Neural crest cell (in vitro differentiated cells): ENCODE data around the gene DIS3. TPM values are rescaled to one million over a fixed set of nuclear protein-coding genes. Genes with fewer than 3 reads are reported as not detected.
A peak's percentile ranks its signal among the peaks of the same experiment; 100 is the strongest.
"Not testable (repeated sequence)": the region's sequence is repeated elsewhere in the genome, so short reads cannot be mapped to it uniquely, and the experiment has no call there.

Experiments used
- DNase-seq: peaks from one replicate; pipeline ENCODE4 v3.0.0; 2021; ENCODE audit warnings: low read depth, mixed read lengths, low spot score
- H3K27ac Mint-ChIP-seq: one replicate; pipeline ENCODE4 v1.8.0; 2021; ENCODE audit warnings: mild to moderate bottlenecking, mixed read lengths; ENCODE audit not compliant: unreplicated experiment
- H3K27me3 Mint-ChIP-seq: 2 replicates; pipeline ENCODE4 v1.8.0; 2021; ENCODE audit warnings: low read depth, mild to moderate bottlenecking, mixed read lengths
- H3K36me3 Mint-ChIP-seq: 2 replicates; pipeline ENCODE4 v1.8.0; 2021; ENCODE audit warnings: low read depth, mild to moderate bottlenecking, mixed read lengths
- H3K4me1 Mint-ChIP-seq: 2 replicates; pipeline ENCODE4 v1.8.0; 2021; ENCODE audit warnings: mixed read lengths
- H3K4me3 Mint-ChIP-seq: one replicate; pipeline ENCODE4 v1.8.0; 2021; ENCODE audit warnings: mild to moderate bottlenecking, mixed read lengths
- H3K9me3 Mint-ChIP-seq: 2 replicates; pipeline ENCODE4 v1.8.0; 2021; ENCODE audit warnings: mixed read lengths
- total RNA-seq: library from RNA; stranded (reverse); gene quantifications from 2 replicates; pipeline ENCODE4 v1.2.1, GENCODE V29; 2021
- TF ChIP-seq, protein P1 (sequence below): fragments of 200-600 bp; sonication (generic); conservative IDR thresholded peaks from 2 replicates; pipeline ENCODE4 v1.5.0; 2021; ENCODE audit warnings: antibody characterized with exemption, mild to moderate bottlenecking

The DIS3 gene
- total RNA-seq, 1 donor from 2014 or later: 31.1 TPM

DNA sequence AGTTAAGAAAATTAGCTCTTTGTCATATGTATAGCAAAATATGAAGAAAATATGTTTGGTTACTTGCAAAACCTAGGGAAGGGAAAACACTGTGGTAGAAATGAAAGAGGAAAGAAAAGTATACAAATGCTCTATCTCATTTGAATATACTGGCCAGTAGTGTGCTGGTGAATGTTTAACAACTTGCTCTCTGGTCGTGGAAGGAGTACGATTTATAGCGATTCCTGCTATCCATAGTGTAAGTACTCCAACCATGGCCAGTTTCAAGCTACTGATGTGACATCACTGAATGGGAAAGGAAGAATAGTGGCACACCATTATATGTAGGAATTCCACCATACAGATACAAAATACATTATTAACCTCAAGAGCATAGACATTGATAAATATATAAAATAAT, 44.7 kb downstream of the DIS3 start:
- Mint-ChIP-seq H3K36me3 (peaks cover 12% of the 10 kb centered on the region), H3K27me3 (no peaks in the 10 kb centered on the region), H3K4me1 (no peaks in the 10 kb centered on the region), H3K4me3 (no peak overlapping the region), H3K9me3 (no peaks in the 10 kb centered on the region), H3K27ac (no peak overlapping the region)
- TF ChIP-seq, protein P1, sequence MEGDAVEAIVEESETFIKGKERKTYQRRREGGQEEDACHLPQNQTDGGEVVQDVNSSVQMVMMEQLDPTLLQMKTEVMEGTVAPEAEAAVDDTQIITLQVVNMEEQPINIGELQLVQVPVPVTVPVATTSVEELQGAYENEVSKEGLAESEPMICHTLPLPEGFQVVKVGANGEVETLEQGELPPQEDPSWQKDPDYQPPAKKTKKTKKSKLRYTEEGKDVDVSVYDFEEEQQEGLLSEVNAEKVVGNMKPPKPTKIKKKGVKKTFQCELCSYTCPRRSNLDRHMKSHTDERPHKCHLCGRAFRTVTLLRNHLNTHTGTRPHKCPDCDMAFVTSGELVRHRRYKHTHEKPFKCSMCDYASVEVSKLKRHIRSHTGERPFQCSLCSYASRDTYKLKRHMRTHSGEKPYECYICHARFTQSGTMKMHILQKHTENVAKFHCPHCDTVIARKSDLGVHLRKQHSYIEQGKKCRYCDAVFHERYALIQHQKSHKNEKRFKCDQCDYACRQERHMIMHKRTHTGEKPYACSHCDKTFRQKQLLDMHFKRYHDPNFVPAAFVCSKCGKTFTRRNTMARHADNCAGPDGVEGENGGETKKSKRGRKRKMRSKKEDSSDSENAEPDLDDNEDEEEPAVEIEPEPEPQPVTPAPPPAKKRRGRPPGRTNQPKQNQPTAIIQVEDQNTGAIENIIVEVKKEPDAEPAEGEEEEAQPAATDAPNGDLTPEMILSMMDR: no peak
- no peak for DNase-seq

DNA sequence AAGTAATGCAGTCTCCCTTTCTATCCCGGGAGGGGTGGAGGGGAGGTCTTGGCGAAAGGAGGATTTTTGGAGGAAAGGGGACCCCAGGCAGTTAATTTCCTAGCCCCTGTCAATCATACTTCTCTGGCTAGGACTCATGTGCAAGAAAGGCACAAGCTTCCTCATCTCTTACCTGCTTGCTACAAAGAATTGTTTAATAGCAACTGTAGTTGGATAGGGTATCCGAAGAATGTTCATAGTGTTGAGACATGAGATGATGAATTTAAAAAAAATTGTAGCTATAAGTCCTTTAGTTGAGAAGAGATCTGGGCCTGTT, 53.5 kb downstream of the DIS3 start:
- TF ChIP-seq, protein P1: no peak
- Mint-ChIP-seq H3K4me3 (peak overlapping the region; percentile 97), H3K36me3 (peaks cover 19% of the 10 kb centered on the region), H3K4me1 (peaks cover 47% of the 10 kb centered on the region), H3K27me3 (no peaks in the 10 kb centered on the region), H3K9me3 (no peaks in the 10 kb centered on the region), H3K27ac (peak overlapping the region; percentile 43)
- DNase-seq: no peak

DNA sequence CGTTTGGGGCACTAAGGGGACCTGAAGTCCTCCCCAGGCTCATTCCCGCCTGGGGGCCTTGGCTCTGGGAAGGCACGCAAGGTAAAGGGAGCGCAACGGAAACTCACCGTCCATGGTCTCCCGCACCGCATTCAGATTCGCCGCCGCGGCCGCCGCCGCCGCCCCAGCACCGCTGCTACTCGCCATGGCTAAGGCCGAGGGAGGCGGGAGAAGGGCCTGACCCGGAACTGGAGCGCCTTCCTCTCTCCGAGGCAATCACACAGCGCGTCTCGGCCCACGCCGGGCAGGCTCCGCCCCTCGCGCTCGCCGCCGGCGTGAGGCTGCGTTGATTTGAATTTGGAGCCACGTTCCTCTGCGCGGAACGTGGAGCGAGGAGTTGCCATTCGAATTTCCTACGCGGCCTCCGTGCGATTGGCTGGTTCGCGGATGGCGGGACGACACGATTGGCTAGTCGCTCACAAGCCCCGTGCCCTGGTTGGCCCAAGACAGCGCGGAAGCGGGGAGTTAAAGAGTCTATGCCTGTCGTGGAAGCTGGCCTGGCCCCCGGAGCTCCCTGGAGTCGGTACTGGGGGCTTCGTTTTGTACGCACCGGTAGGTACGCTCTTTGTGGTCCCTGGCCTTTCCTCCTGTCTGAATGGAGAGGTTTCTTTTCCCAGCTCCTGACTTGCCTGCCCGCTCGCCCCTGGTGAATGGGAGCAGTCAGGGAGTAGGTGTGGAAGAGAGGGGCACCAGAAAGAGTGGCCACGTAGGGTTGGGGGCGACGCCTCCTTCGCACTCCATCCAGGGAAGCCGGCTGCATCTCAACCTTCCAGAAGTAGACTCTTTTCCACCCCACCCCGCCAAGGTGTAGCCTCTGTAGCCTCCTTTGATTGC, 54.0 kb downstream of the DIS3 start, which contains the start of the genes BORA and MZT1:
Gene BORA, plus strand, starts transcription at position 507 of the 873 bp plus-strand sequence. CDS start 1,018 bp downstream, outside the sequence.
Gene MZT1, minus strand, starts transcription at position 213 of the 873 bp plus-strand sequence. Its CDS starts 27 bp downstream, at position 186.
- H3K27me3 Mint-ChIP-seq: no peaks in the 10 kb centered on the region
- DNase-seq: peak; percentile 84
- peaks cover 47% of the 10 kb centered on the region for H3K4me1 Mint-ChIP-seq
- peaks cover 20% of the 10 kb centered on the region for H3K36me3 Mint-ChIP-seq
- H3K27ac Mint-ChIP-seq: peak within 1 kb of the TSS; percentile 78
- peak within 1 kb of the TSS; percentile 97 for H3K4me3 Mint-ChIP-seq
- TF ChIP-seq, protein P1: no peak
- H3K9me3 Mint-ChIP-seq: no peaks in the 10 kb centered on the region

DNA sequence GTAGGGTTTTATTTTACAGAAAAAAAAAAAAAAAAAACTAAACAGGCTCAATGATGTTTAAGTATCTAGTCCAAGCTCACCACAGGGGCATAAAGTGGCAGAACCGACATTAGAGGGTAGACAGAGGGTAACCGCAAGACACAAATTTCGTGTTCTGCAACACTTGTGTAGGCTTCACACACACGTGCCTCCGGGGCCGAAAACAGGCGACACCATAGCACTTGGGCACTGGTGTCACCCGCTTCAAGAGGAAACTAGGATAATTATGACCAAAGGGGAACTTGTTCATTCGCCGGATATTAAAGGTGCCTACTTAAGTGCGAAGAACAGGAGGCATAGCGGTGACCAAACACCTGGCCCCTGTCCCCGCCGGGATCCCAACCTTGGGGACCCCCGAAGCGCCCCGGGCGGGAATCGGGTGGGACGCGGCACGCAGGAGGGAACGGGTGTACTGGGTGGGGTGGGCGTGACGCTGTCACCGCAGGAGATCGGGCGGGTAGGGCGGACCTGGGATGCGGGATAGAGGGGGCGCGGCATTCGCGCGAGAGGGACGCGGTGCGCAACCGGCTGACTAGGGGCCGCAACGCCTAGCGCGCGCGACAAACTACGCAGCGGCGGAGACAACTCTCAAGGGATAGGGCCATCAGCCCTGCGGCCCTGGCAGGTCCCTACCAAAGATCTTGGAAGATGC, 54.8 kb downstream of the DIS3 start:
- Mint-ChIP-seq H3K9me3 (no peaks in the 10 kb centered on the region), H3K36me3 (peaks cover 20% of the 10 kb centered on the region), H3K4me1 (peaks cover 47% of the 10 kb centered on the region), H3K27ac (peak overlapping the region; percentile 78), H3K27me3 (no peaks in the 10 kb centered on the region), H3K4me3 (peak overlapping the region; percentile 97)
- no peak for DNase-seq
- TF ChIP-seq, protein P1: no peak

DNA sequence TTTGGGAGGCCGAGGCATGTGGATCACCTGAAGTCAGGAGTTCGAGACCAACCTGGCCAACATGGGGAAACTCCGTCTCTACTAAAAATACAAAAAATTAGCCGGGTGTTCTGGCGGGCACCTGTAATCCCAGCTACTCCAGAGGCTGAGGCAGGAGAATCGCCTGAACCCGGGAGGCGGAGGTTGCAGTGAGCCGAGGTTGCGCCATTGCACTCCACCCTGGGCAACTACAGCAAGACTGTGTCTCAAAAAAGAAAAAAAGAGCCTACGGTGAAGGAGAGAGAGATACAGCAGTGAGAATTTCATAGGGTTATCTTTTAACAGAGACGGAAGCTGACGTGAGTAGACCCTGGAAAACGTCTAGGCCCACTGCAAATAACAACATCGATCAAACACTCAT, 55.5 kb downstream of the DIS3 start:
- H3K9me3 Mint-ChIP-seq, H3K27me3 Mint-ChIP-seq, DNase-seq, H3K27ac Mint-ChIP-seq: not testable (repeated sequence)
- H3K36me3 Mint-ChIP-seq: peaks cover 18% of the 10 kb centered on the region
- H3K4me3 Mint-ChIP-seq: peak overlapping the region; percentile 97
- peaks cover 42% of the 10 kb centered on the region for H3K4me1 Mint-ChIP-seq
